ENCODE measurements around the gene THAP11. TPM values are rescaled to one million over a fixed set of nuclear protein-coding genes. Genes with fewer than 3 reads are reported as not detected.
"Not testable (repeated sequence)": the region's sequence is repeated elsewhere in the genome, so short reads cannot be mapped to it uniquely, and the experiment has no call there.

Gene THAP11
- total RNA-seq, 1 donor from 2014 or later = 45.8 TPM

DNA sequence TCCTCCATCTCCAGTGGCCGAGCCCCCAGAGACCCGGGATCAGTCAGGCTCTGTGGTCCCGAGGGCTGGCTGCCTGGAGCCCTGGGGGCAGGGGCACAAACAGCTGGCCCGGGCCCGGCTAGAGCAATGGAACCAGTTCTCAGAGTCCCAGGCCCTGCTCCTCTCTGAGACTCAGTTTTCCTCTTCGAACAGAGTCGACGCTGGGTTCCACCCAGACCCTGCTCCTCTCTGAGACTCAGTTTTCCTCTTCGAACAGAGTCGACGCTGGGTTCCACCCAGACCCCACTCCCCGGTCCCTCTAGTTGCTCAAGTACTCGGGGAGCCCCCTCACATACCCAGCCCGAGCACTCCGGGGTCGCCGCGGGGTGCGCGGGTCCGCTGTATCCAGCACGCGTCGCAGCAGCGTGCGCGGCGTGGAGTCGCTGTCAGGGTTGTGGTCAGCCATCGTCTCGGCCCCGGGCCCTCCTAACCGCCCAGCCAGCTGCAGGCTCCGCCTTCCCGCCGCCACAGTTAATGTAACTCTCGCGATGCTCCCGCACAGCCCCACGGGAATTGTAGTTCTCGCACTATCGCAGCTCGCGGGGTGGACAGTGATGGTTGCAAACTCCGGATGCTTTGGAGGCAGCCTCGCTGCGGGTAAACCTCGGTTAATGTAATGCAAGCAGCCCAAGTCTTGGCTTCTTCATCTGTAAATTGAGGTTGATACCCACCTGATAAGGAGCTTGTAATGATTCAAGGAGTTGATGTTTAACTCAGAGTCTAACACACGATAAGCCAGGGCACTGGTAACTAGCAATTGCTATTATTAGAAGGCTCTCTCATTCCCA lies 8.5 kb upstream of the THAP11 start:
- intact Hi-C loops (cut with micrococcal nuclease) = loop anchor here (1.0 to 2.0 kb wide), 4 partner anchors 9 to 27 kb away; partner anchors contain the start of genes NUTF2, RANBP10, THAP11 and TSNAXIP1

DNA sequence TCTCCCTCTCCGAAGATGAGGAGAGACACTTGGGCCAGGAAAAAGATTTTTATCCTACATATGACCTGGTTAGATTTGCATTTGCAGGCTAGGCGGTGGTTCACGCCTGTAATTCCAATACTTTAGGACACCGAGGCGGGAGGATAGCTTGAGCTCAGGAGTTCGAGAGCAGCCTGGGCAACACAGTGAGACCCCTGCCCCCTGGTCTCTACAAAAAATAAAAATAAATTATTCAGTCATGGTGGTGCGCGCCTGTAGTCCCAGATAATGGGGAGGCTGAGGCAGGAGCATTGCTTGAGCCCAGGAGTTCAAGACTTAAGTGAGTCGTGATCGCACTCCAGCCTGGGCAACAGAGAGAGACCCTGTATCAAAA lies 7.9 kb upstream of the THAP11 start:
- intact Hi-C loops (cut with micrococcal nuclease) = no loop called here

DNA sequence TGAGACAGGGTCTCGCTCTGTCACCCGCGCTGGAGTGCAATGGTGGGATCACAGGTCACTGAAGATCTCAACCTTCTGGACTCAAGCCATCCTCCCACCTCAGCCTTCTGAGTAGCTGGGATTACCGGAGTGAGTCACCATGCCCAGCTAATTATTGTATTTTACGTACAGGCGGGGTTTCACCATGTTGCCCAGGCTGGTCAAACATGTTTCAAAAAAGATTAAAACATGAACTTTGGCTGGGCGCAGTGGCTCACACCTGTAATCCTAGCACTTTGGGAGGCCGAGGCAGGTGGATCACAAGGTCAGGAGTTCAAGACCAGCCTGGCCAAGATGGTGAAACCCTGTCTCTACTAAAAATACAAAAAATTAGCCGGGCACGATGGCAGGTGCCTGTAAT lies 4.9 kb upstream of the THAP11 start:
- intact Hi-C loops (cut with micrococcal nuclease) = not testable (repeated sequence)

DNA sequence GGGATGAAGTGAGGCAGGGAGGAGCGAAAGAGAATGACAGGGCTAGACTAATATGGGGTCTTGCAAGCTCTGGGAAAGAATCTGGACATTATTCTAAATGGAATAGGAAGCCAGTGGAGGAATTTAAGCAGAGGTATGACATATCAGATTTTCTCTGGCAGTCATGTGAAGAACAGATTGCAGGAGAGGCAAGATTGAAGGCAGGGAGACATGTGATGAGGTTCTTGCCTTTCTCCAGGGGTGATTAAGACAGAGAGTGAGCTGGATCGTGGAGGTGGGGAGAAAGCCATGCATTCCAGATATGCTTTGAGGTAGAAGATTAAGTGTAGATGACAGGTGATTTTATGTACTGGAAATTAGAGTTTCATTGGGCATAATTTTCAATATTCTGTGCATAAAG lies 4.3 kb upstream of the THAP11 start:
- intact Hi-C loops (cut with micrococcal nuclease) = no loop called here

DNA sequence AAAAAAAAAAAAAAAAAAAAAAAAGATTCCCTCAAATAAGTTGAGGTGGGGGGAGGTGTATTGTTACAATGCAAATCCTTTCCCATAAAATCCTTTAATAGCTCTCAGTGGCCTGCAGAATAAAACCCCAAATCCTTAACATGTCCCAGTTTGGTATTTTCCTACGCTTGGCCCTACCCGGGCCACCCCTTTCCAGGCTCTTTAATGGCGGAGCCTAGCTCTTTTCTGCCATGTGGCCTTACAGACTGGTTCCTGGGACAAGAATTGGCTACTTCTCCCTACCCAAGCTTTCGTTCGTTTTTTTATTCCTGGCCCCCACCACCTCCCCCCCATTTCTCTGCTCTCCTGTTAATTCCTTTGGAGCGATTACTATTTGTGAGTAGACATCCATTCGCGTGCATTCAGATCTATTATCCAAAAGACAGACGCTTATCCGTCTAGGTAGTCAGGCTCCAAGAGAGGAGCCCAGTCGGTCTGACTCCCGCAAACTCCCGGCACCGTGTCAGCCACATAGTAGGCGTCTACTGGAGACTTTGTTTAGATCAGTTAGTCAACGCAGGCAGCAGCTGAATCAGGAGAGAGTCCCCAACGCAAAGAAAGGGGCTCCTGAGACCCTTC lies 813 bp upstream of the THAP11 start:
- intact Hi-C loops (cut with micrococcal nuclease) = loop anchor here (10.0 kb wide), 1 partner anchor 177 kb away; the partner anchor contains the start of genes ACD, C16orf86, ENKD1 and PARD6A

GRCh38 chr16:67842509-67843342 lies 606 bp downstream of the THAP11 start:
- intact Hi-C loops (cut with micrococcal nuclease) = loop anchor here (1.0 to 10.0 kb wide), 5 partner anchors 9 to 242 kb away; partner anchors contain the start of genes ACD, C16orf86, ENKD1 and PARD6A

GRCh38 chr16:67843343-67843765 lies 1.2 kb downstream of the THAP11 start:
- intact Hi-C loops (cut with micrococcal nuclease) = loop anchor here (10.0 kb wide), 1 partner anchor 179 kb away; the partner anchor contains the start of genes ACD, C16orf86, ENKD1 and PARD6A

GRCh38 chr16:67844497-67844896 lies 2.4 kb downstream of the THAP11 start:
- intact Hi-C loops (cut with micrococcal nuclease) = loop anchor here (10.0 kb wide), 1 partner anchor 180 kb away; the partner anchor contains the start of genes ACD, C16orf86, ENKD1 and PARD6A

DNA sequence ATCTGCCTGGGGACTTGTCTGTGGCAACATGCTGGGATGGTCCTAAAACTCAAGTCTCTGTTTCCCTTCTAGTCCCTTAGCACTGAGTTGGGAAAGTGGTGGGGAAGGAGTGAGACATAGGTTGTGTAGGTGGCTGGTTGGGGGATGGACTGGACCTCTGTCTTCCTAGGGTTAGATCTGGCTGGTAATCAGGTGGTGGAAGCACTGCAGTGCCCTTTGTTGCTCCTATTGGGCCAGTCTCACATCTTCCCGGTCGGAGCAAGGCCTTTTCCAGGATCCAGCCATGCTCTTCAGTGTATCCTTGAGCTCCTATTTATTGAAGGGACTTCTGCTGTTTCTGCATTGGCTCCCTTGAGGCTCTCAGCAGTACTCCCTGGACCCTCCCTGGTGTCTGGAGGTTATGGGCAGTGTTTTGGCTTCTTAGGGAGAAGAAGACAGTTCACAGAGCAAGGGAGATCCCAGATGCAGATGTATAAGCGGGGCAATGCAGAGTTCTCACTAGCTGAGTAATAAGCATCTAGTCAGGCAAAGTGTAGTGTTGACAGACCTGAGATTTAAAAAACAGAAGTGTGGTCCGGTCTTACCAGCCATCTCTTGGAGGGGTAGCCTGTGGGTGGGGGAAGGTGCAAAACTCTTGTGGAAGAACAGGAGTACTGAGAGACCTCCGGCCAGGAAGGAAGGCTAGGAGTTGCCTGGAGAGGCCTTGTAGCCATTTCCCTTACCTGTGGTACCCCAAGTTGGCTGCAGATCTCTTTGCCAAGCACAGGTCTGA lies 3.4 kb downstream of the THAP11 start:
- intact Hi-C loops (cut with micrococcal nuclease) = loop anchor here (1.0 to 10.0 kb wide), 7 partner anchors 12 to 283 kb away; partner anchors contain the start of genes ACD, C16orf86, CTCF and EDC4

DNA sequence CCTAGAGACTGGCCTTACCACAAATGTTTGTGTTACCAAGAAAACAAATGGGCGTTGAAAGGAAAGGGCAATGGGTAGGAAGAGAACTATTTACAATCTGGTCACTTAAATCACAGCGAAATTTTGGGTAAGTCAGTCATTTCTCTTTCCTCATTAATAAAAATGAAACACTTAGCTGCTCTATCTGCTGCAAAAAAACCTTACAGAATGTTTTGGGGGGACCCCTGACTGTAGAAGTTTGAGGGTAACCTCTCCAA lies 3.9 kb downstream of the THAP11 start:
- intact Hi-C loops (cut with micrococcal nuclease) = loop anchor here (1.0 to 10.0 kb wide), 7 partner anchors 13 to 284 kb away; partner anchors contain the start of genes ACD, C16orf86, CTCF and EDC4

DNA sequence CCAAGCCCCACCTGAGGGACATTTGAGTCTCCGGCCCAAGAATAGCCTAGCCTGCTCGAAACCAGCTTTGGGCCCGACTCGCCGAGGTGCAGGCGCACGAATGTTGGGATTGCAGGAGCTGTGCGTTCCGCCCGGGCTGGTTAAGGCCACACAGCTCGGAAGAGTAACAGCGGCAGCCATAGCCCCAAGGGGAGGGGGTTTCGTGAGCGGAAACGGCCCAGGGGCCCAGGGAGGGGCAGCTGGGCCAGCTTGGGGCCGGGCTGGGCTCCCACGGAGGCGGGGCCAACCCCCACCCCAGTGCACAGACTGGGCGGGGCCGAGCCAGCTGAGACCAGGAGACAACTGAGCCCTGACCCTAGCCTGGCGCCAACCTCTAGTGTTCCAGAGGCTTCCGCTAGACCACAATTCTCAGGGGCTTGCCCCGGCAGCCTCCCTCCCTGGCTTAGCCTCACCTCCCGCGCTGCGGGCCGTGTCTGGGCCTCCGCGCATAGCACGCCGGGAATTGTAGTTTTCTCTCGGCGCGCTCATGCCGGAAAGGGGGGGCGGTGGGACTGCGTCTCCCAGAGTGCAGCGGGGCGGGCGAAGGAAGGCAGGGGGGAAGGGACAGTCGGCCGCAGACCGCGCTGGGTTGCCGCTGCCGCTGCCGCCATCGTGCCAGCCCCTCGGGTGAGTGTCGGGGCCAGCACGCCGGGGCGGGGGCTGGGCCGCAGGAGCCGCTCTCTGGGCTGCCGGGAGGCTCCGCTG lies 4.4 kb downstream of the THAP11 start, which contains the start of gene NUTF2:
Gene NUTF2, plus strand, starts transcription at position 614 of the 744 bp plus-strand sequence. CDS start 18,198 bp downstream, outside the sequence.
- intact Hi-C loops (cut with micrococcal nuclease) = loop anchor here (1.0 to 10.0 kb wide), 7 partner anchors 13 to 284 kb away; partner anchors contain the start of genes ACD, C16orf86, CTCF and EDC4

GRCh38 chr16:67847064-67847861 lies 5.1 kb downstream of the THAP11 start, which contains the start of gene CENPT:
Gene CENPT (minus strand): TSS chr16:67847693. CDS start chr16:67833859, 13,834 bp downstream.
- intact Hi-C loops (cut with micrococcal nuclease) = loop anchor here (2.0 to 10.0 kb wide), 2 partner anchors 26 to 182 kb away; partner anchors contain the start of genes ACD, C16orf86, EDC4 and ENKD1

- intact Hi-C loops (cut with micrococcal nuclease) = loop anchor here (10.0 kb wide), 1 partner anchor 183 kb away; the partner anchor contains the start of genes ACD, C16orf86, ENKD1 and PARD6A
Observed at GRCh38 chr16:67848118-67848517, 6.0 kb downstream of the THAP11 start.

- intact Hi-C loops (cut with micrococcal nuclease) = no loop called here
Observed at GRCh38 chr16:67853670-67854069, 11.6 kb downstream of the THAP11 start.

DNA sequence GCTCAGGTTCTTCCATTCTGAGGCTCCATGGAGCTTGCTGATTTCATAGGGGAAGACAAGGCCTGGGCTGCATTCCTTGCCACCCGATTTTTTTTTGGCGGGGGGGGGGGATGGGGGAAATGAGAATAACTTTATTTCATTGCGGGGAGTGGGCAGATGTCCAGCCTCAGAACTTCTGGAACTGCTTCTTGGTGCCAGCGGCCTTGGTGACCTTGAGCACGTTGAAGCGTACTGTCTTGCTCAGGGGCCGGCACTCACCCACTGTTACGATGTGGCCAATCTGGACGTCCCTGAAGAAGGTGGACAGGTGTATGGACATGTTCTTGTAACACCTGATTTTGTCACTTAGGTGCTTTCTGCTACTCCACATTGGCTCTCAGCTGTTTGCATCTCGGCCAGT lies 13.7 kb downstream of the THAP11 start:
- intact Hi-C loops (cut with micrococcal nuclease) = no loop called here

GRCh38 chr16:67856927-67857546 lies 14.9 kb downstream of the THAP11 start:
- intact Hi-C loops (cut with micrococcal nuclease) = no loop called here

GRCh38 chr16:67857547-67858233 lies 15.6 kb downstream of the THAP11 start:
- intact Hi-C loops (cut with micrococcal nuclease) = no loop called here

Measured in T-helper 2 cell treated with Interferon-gamma antibody and Interleukin-4, amounts not matched to agents 100 ng/mL and 5 ng/mL, for 36 hours (primary cell).